ENCODE data around the gene HNRNPCL4.
"Not testable (repeated sequence)": the region's sequence is repeated elsewhere in the genome, so short reads cannot be mapped to it uniquely, and the experiment has no call there.

The HNRNPCL4 gene

DNA sequence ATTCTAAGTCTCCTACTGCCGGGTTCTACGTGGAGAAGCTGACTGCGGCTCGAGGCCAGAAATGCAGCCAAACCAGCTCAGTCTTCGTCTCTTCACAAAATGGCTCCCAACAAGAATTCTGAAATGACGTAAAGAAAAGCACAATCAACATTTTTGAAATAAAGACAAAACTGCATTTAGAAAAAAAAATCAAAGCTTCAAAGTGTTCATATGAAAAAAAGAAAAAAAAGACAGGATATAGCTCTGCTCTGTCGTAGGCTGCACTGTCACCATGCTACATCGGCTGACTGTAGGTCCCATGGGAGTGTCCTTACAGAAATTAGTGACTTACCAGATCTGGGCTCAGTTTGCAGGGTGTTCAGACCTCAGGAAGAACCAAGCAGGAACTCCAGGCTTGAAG lies at the start of gene HNRNPCL4:
TSS of gene HNRNPCL4 (minus strand) at position 101 of the 400 bp plus-strand sequence. CDS start 164 bp downstream, outside the sequence.
- not testable (repeated sequence) for H3K27ac ChIP-seq

DNA sequence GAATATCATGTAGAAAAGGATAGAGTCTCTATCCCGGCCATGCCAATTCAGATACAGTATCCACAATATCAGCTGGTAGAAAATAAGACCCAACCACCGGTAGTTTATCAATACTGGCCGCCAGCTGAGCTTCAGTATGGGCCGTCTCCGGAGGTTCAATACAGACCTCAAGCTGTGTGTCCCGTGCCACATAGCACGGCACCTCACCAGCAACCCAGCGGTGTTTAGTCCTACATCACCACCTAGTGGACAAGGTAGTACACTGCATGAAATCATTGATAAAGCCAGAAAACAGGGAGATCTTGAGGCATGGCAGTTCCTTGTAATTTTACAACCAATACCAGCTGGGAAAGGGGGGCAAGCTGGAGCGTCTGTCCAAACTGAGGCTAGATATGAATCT lies 43.3 kb upstream of the HNRNPCL4 start:
- not testable (repeated sequence) for H3K27ac ChIP-seq

DNA sequence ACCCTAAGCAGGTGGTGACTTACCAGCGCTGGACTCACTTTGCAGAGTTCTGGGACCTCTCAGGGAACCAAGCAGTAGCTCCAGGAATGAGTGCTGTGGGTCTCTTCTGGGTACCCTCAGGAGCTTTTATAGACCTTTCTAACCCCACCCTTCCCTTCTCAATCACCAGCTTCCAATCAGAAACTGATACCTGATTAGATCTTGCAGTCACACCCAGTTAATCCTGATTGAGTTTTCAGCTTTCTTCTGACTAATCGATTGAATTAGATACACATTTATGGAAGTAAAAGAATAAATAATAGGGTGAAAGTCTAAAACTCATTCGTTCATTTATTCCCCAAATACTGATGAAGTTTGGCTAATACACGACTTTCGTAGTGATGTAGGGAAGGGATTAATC lies 35.9 kb upstream of the HNRNPCL4 start, which contains the start of gene PRAMEF13:
TSS of gene PRAMEF13 (minus strand) at position 101 of the 400 bp plus-strand sequence. CDS start 1,820 bp downstream, outside the sequence.
- not testable (repeated sequence) for H3K27ac ChIP-seq

DNA sequence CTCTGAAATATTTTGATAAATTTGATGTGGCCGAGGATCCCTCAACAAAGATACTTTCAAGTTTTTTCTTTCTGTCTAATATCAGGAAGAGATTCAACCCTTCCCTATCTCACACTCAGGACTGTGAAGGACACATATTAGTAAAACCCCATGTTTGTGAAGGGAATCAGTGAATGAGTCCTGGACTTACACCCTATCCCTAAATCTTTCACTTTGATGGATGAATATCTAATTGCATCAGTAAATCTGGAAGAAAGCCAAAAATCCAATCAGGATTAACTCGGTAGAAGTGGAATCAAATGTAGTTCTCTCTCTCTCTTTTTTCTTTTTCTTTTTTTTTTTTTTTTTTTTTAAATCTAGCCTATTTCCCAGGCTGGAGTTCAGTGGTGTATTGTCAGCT lies 6.1 kb upstream of the HNRNPCL4 start, which contains the start of gene PRAMEF9:
TSS of gene PRAMEF9 (plus strand) at position 301 of the 400 bp plus-strand sequence. CDS start 3,433 bp downstream, outside the sequence.
- not testable (repeated sequence) for H3K27ac ChIP-seq

DNA sequence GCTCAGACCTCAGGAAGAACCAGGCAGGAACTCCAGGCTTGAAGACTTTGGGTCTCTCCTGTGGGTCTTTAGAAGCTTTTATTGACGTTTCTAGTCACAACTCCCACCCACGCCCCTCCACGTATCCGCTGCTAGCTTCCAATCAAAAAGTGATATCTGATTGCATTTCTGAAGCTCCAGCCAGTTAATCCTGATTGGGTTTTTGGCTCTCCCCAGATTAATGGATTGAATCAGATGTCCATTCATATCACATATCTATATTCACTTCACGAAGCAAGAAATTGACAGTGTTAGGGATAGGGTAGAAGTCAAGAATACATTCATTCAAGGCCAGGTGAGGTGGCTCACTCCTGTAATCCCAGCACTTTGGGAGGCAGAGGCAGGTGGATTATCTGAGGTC lies 9.5 kb downstream of the HNRNPCL4 start, which contains the start of gene PRAMEF26:
TSS of gene PRAMEF26 (minus strand) at position 101 of the 400 bp plus-strand sequence. CDS start 2,914 bp downstream, outside the sequence.
- H3K27ac ChIP-seq = not testable (repeated sequence)

DNA sequence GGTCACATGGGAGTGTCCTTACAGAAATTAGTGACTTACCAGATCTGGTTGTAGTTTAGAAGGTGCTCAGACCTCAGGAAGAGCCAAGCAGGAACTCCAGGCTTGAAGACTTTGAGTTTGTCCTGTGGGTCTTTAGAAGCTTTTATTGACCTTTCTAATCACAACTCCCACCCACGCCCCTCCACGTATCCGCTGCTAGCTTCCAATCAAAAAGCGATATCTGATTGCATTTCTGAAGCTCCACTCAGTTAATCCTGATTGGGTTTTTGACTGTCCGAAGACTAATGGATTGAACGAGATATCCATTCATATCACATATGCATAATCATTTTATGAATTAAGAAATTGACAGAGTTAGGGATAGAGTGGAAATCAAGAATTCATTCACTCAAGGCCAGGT lies 48.7 kb downstream of the HNRNPCL4 start, which contains the start of gene HNRNPCL2:
TSS of gene HNRNPCL2 (minus strand) at position 101 of the 400 bp plus-strand sequence. CDS start 454 bp downstream, outside the sequence.
- H3K27ac ChIP-seq = not testable (repeated sequence)

Measured in C4-2B (cell line).